NCI-H774 (cell line): ENCODE results near the gene EHBP1.

Source experiments
- DNase-seq: peaks from one replicate; lab custom pipeline; 2025; lab: John Stamatoyannopoulos, UW

The EHBP1 gene

DNA sequence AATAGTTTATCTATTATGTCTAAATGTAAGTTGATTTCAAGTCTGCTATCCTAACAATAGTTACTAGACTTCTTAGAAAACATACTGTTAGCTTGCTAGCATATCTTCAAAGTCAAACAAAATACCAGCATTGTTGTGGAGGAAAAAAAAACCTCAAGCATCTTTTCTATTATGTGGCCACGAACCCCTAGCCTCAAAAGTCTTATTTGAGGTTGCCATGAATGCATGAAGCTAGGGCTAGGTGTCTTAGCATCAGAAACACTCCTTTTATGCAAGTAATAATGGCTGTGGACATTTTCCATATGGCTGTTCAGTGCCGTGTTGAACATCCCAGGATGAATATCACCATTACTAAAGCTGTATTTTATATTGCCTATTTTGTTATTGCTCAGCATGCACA lies 258.5 kb downstream of the EHBP1 start:
- DNase-seq, result no peak

DNA sequence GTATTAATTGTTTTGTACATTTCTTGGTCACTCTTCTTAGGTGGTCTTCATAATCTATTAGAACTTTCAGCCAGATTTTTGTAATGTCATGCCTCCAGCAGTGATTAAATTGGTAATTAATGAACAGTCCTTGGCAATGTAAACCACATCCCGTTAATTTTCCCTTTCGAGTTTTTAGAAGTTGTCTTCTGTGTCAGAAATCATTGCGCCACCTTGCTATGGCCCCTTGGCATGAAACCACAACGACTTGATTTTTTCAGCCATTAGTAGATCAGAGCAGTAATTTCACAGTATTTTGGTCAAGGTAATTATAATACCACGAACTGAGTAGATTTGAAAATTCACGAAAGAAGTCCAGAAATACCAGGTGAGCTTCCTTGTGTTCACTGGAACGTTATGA lies 259.2 kb downstream of the EHBP1 start:
- no peak for DNase-seq

DNA sequence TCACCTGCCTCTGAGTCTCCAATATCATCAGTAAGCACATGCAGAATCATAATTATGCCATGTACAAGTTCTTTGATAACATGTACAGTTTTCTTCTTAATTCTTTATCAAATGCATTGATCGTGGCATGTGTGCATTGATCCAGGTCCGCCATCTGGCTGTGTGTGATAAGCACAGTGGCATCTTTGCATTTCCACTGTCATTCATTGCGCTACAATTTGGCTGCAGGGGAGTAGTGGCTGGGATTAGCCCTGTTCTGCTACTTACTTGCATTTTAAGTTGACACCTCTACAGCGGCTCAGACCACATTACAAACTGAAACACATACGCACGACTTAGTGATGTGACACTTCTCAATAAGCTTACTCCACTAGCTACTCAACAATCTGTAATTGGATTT lies 261.5 kb downstream of the EHBP1 start:
- DNase-seq, result no peak

DNA sequence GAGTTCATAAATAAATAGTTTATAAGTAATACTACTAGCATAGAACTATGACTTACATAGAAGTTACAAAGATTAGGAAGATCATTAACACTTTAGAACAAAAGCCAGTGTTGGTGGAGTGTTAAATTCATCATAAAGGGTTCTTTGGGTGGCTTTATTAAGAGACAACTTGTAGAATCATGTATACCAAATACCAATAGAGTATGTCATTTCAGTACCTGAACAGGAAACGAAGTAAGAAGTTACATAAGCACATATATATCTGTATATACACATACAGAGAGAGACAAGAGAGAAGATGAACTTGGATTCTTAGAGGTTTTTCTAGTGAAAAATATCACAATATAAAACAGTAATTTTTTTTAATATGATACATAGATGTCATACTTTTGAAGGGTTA lies 262.7 kb downstream of the EHBP1 start:
- no peak for DNase-seq

DNA sequence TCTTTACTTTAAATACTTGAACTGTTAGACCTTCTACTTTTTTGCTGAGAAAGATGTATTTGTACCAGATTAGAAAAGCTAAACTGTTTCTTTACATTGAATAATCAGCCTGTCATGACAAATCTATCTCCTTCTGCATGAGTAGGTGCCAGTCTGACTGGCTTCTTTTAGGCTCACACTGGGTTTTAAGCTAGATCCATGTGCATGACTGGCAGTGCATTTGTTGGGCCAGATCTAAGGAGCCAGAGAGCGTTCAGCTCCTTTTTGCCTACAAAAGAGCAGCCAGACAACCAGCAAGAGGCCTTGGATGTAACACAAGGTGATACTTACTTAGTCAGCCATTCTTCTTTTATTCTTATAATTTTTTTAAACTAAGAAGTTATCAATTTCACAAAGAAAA lies 263.2 kb downstream of the EHBP1 start:
- no peak for DNase-seq

DNA sequence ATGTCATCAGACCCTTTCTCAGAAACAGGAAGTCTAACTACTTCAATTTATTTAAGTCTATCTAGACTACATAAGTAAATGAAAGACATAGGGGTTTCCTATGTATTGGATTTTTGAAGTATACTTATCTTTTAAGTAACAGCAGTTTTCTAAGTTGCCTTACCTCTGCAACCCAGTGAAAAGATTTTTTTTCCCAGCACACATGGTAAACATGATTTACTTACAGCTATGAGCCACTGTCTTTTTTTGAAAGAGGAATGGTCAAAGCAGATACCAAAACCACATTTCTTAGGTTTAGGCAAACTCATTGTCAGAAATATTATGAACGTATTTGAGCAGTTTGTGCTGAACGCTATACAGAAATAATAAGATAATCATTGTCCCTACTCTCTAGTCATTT lies 266.4 kb downstream of the EHBP1 start:
- DNase-seq, result no peak

DNA sequence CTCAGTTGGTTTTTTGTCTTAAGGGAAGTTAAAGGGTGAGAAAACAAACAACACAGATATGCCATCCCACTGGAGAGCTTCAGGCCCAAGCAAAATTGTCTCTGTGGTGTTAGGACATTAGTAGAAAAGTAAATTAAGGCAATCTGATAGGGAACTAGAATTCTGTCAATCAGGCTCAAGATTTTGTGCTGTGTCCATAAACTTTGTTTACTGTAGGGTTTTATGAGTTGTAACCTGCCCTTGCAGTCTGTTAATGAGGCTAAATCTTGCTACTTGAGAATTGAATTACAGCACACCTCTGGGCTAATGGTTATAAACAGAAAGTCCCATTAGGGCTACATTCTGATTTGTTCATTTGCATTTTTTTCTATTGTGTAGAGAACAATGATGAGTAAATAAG lies 267.1 kb downstream of the EHBP1 start:
- no peak for DNase-seq

DNA sequence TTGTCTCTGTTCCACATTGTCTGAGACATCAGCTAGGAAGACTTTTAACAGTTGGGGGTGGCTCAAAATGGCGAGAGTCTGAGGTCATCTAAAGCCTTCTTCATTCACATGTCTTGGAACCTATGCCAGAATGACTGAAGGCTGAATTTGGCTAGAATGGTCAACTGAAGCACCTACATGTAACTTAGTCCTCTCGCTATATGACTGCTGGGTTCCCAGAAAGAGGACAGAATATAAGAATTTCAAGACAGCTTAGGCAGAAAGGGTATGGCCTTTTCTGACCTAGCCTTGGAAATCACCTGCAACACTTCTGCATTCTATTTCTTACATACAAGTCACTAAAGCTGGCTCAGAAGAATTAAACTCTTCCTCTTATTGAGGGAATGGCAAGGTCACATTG lies 269.5 kb downstream of the EHBP1 start:
- DNase-seq, result no peak

DNA sequence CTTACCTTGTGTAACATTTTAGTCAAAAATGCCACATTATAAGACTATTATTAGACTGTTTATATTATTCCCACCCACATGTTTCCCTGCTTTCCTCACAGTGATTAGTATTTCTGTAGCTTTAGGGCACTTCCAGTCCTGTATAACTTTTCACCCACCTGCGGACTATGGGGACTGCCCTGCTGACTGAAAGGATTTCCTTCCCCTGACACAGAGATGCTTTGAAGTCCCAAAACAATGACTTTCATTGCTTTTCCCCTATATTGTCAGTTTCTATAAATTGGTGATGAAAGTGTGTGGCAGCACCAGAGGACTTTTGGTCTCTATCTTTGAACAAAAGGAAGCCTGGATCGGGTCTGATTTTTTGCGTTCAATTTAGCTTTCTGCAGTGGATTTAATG lies 286.1 kb downstream of the EHBP1 start:
- DNase-seq, result no peak

DNA sequence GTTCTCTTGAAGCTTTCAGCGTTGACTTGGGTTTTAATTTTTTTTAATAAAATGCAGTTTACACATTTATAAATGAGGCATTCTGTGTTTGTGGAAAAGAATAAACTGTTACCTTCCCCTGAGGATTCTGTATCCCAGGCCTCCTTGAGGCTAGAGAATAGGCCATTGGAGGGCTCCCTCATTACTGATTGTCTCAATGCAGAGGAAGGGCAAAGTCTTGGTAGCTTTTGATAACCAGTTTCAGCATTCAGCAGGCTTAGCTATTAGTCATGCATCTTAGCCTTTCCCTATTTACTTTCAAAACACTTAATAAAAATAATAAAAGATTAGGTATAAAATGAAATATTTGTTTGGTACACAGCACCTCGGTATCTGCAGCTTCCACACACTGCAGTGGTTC lies 287.0 kb downstream of the EHBP1 start:
- no peak for DNase-seq

DNA sequence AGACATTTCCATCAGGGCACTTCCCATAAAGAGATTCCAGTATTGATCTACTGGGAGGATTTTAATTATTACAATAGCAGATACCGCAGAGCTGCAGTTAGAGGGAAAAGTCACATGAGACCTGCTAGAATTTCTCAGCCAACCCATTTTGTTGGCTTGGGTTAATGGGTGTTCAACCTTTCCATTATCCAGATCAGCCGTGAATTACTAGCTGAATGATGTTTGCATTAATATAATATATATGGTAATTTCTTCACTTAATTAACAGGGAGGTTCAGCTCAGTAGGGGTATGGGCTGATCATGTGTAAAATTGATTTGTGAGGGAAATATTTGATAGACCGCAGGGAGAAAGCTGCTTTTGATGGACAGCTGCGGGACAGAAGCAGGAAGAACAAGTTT lies 288.7 kb downstream of the EHBP1 start:
- DNase-seq, result no peak

DNA sequence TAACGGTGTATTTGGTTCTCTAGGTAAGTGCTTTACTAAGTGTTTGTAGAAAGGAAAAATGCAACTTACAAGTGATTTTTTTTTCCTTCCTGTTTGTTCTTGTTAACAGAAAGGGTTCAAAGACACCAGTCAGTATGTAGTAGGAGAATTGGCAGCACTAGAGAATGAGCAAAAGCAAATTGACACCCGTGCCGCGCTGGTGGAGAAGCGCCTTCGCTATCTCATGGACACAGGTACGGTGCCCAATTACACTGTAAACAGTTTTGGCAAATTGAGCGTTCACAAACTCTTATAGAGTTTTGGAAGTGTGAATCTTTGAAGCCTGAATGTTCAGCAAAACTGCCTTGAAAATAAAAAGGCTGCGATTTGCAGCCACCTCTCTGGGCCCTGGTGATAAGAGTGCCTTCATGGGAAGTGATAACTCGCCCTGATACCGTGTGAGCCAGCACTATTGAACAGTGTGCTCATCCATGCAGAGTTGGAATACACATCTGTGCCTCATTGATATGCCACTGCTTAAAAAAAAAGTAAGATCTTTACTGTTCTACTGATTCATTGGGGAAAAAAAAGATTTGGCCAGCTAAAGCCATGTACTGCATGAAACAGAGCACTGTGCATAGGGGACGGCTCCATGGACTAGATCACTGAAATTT lies 291.1 kb downstream of the EHBP1 start:
- no peak for DNase-seq

DNA sequence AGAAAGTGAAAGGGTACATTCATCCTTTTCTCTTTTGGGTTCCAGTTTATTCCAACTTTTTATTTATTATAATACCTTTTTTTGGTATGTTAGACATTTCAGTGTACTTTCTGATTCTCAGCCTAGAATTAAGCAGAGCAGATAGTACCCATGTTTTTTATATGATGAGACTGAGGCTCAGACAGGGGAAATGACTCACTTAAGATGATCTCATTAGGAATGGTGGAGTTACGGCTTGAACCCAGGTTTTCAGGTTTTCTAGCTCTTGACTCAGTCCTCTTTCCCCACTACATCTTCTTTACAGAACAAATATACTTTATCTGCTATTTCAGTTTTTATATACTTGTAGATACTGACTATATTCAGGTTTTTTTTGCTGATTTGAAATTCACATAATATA lies 293.4 kb downstream of the EHBP1 start:
- DNase-seq, result no peak

DNA sequence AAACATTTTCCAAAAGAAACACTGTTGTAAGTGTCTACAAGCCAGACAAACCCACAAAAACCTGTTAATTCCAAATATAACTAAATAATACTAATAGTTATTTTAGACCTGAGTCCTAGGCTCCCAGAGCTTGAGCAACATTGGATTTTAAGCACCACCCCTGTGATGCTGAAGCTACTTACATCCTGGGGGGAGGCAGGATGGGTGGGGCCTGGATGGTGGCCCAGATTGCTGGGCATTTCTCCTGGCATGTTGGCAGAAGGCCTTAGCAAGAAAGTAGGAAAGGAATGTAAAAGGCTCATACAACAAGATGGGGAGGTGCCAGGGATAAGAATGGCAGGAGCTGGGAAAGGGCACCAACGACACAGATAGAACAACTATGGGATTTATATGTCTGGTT lies 294.4 kb downstream of the EHBP1 start:
- DNase-seq, result no peak

DNA sequence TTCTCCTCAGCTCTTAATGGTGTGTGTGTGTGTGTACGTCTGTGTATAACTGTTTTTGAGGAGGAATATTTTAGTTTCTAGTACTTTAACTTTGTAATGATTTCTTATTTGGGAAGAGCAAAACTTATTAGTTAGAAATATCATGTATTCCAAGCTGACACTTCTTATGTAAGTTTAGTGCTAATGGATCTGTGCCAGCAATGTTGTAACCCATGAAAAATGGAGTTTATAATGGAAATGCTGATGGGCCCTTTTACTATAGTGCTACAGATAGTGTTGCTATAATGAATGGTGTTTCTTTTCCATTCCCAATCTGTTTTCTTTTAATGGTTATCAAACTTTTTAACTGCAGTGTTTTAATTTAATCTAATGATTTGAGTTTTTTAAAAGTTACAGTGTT lies 295.3 kb downstream of the EHBP1 start:
- no peak for DNase-seq

DNA sequence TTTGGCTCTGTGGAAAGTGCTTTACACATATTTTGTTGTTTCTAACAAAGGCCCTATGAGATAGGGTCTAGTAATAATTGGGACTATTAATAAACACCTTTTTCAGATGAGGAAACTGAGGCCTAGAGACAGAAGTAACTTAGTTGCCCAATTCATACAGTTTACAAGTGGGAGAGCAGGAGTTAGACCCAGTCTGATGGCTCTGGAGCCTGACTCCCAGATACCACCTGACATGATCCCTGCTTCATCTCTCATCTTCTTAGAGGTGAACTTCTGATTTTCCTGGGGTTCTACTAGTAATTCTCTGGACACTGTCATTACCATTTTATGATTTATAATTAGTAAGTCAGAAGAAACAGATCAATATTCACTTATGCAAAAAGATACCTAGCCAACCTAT lies 296.1 kb downstream of the EHBP1 start:
- no peak for DNase-seq

DNA sequence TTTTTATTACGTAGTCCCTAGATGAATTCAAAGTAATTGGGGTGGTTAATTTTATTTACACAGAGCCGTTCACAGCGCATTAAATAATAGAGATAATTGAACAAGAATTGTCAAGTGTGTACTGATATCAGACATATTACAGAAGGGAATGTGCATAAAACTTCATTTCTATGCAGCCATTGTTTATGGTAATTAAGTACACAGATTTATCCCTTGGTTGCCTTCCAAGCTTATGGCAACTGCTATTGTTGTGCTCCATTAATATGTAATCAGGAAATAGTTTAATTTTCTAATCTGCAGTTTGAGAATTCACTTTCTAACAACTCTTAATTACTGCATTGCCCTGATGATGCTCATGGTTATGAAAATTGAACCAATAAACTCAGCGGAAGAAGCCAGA lies 297.8 kb downstream of the EHBP1 start:
- DNase-seq, result no peak

DNA sequence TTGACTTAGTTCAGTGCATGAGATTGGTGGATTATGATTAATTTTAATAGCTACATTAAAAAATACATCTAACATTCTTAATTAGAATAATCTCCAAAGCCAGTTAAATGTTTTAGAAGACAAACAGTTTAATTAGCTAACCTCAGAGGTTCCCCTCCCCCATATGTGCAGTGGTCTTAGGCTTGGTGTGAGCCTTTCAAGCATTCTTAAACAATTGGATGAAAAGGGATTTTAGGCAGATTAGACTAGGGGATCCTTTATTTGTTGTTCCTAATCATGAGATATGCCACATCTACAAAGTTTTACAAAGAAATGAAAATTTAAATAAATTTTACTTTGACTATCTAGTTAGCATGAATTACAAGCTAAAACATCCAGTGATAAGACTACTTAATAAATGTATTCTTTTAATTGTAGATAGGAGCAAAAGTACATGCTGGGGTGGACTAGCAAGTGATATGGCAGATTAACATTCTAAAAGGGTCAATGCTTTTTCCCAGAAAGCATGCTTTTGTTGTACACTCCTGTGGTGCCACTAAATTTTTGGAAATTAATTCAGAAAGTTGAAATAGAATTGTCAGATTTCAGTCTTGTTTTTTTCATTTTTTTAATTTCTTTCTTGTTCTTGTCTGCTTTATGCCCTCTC lies 302.4 kb downstream of the EHBP1 start:
- no peak for DNase-seq

DNA sequence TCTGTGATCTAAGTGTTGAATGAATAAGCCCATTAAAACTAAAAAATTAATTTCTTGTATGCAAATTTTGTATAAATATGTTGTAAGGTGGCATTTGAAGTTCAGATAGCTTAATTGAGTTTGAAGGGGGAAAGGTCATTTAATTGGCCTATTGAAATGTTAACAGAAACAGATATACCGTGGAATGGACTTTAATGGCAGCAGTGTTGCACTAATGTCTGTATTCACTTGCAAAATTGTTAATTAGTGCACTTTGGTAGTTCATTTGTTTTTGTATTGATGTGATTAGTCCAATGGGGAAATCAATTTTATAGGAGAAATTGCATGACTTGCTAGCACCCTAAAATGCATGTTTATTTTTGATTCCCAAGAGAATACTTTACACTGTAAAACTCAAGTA lies 303.3 kb downstream of the EHBP1 start:
- no peak for DNase-seq

DNA sequence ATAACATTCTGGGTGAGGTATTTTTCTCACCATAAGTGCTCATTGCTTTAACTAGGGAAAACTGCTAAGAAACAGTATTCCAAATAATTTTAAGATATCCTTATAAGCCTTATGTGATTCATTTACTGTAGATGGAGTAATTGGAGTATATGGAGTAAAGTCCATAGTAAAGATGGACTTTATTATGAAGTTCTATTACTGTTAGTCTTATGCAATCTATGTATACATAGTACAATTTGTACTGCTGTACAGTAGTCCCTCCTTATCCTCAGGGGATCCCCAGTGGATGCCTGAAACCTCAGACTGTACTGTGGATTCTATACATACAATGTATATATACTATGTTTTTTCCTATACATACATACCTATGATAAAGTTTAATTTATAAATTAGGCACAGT lies 304.0 kb downstream of the EHBP1 start:
- no peak for DNase-seq

DNA sequence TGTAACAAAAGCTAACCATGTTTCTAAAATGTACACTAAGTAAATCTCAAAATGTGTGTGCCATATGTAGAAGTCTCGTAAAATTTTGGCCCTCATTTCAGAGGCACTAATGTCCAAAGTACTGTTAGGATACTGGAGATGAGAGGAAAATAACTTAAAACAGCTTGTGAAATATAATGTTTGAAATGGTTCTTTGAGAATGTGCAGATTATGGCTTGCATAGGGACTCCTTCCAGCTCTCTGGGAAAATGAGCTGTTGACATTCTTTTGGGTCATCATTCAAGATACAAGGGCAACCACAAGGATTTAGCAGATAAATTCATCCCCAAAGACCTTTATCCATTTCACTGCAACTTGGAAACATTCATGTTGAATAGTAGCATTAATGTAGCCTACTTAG lies 307.0 kb downstream of the EHBP1 start:
- DNase-seq, result no peak

DNA sequence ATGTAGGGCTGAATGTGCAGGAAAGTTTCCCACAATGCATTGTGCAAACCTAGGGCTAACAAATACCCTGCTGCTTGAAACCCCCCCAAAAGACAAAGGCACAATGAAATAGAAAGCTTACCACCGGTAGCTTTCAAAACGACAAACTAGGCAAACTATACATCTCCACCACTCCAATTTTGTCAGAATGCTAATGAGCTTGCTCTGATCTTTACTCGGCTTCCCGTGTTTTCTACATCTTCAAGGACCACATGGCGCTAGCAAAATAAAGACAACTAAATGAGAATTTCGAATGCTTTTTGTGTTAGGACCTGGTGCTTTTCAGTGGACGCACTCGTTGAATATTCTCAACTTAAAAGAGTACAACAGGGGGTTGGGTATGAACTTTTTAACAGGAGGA lies 307.9 kb downstream of the EHBP1 start:
- DNase-seq, result no peak

DNA sequence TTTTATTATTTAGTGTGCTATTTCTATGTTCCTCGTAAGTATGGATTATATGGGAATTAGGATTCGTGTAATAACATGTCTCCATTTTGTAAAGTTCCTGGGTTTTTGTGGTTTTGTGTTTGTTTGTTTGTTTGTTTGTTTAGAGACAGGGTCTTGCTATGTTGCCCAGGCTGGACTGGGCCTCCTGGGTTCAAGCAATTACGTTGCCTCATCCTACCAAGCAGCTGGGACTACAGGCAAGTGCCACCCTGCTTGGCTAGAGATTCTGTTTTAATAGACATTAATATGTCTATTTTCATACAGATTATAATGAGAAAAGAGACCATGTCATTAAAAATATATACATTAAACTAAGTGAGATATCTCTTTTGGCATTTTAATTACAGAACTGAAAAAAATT lies 309.9 kb downstream of the EHBP1 start:
- no peak for DNase-seq

DNA sequence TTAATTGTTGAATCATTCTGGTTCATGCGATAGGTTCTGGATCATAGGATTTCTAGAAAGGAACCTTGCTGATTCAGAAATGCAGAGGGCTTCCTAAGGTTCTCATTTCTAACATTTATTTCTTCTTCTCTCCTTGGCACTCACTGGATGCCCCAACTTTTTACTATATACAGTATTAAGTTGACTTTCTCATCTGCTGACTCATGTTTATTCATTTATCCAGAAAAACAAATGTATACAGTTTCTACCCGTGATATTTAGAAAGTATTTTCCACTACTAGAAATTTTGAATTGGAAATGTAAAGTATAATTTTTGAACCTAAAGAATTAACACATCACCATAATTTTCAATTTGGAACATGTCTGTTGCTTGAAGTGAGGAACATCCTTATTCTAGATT lies 312.9 kb downstream of the EHBP1 start:
- DNase-seq, result no peak
